ENCODE data around the gene SUSD1.

SUSD1 gene

GRCh38 chr9:112174965-112175795 lies at the start of gene SUSD1:
TSS of gene SUSD1 (minus strand) at chr9:112175297. CDS start at chr9:112175235, 62 bp downstream.
- DNase-seq (ENCODE audit: low spot score), result peak; percentile 57
- POLR2A ChIA-PET (ENCODE audit: low non-redundant PET), result interaction anchor here (0.6 to 0.7 kb wide), 4 partner anchors 11 to 1020 kb away, joined by 3 read pairs; no protein-coding TSS in a partner anchor
- peak within 1 kb of the TSS; percentile 59 for H3K27ac ChIP-seq
- CTCF ChIA-PET, result no interaction called here
- no peak for TF ChIP-seq CTCF (conservative IDR thresholded peaks at IDR 0.05; ENCODE audit: low read depth)

GRCh38 chr9:112224401-112225289 lies 49.5 kb upstream of the SUSD1 start:
- POLR2A ChIA-PET (ENCODE audit: low non-redundant PET), result no interaction called here
- CTCF ChIA-PET, result interaction anchor here (0.6 to 1.3 kb wide), 2 partner anchors 43 to 112 kb away, joined by 3 read pairs; no protein-coding TSS in a partner anchor
- DNase-seq (ENCODE audit: low spot score), result no peak
- H3K27ac ChIP-seq, result no peak overlapping the region
- TF ChIP-seq CTCF (conservative IDR thresholded peaks at IDR 0.05; ENCODE audit: low read depth), result no peak

- H3K27ac ChIP-seq, result no peak overlapping the region
- TF ChIP-seq CTCF (conservative IDR thresholded peaks at IDR 0.05; ENCODE audit: low read depth), result no peak
- DNase-seq (ENCODE audit: low spot score), result no peak
- POLR2A ChIA-PET (ENCODE audit: low non-redundant PET), result no interaction called here
- CTCF ChIA-PET, result interaction anchor here (0.6 to 1.0 kb wide), 3 partner anchors 31 to 1249 kb away, joined by 3 to 5 read pairs (median 3); no protein-coding TSS in a partner anchor
These were observed 43.8 kb upstream of the SUSD1 start for GRCh38 chr9:112218908-112219307.

- H3K27ac ChIP-seq, result no peak overlapping the region
- POLR2A ChIA-PET (ENCODE audit: low non-redundant PET), result no interaction called here
- DNase-seq (ENCODE audit: low spot score), result no peak
- no peak for TF ChIP-seq CTCF (conservative IDR thresholded peaks at IDR 0.05; ENCODE audit: low read depth)
- CTCF ChIA-PET, result no interaction called here
These were observed 37.8 kb upstream of the SUSD1 start for GRCh38 chr9:112212926-112213325.

- ChIA-PET POLR2A (ENCODE audit: low non-redundant PET) (no interaction called here), CTCF (interaction anchor here (0.6 kb wide), 1 partner anchor 57 kb away, joined by 3 read pairs; no protein-coding TSS in a partner anchor)
- no peak overlapping the region for H3K27ac ChIP-seq
- DNase-seq (ENCODE audit: low spot score), result no peak
- no peak for TF ChIP-seq CTCF (conservative IDR thresholded peaks at IDR 0.05; ENCODE audit: low read depth)
These were observed 32.4 kb upstream of the SUSD1 start for GRCh38 chr9:112207451-112207850.

- TF ChIP-seq CTCF (conservative IDR thresholded peaks at IDR 0.05; ENCODE audit: low read depth), result no peak
- no peak overlapping the region for H3K27ac ChIP-seq
- POLR2A ChIA-PET (ENCODE audit: low non-redundant PET), result no interaction called here
- CTCF ChIA-PET, result interaction anchor here (0.7 kb wide), 1 partner anchor 18 kb away, joined by 6 read pairs; no protein-coding TSS in a partner anchor
- DNase-seq (ENCODE audit: low spot score), result no peak
These were observed 28.4 kb upstream of the SUSD1 start for GRCh38 chr9:112203536-112203935.
